Adrenal gland (tissue), 5 donors: ENCODE data around the gene THADA.

Experiments used
- CTCF ChIP-seq, 6 experiments: fragments of 450-650 bp in 4 of 6; fragments of 200-600 bp in 2 of 6; sonication (generic) in 1 of 6; IDR thresholded peaks; 1 replicate in 5 of 6; 2 replicates in 1 of 6; pipeline versions ENCODE4 v1.5.1 to v1.8.0; 2016 to 2021; ENCODE audit warnings: antibody characterized with exemption in 6 of 6, mild to moderate bottlenecking in 2 of 6, moderate library complexity in 1 of 6
- POLR2A ChIP-seq, 2 donors: fragments of 450-650 bp; IDR thresholded peaks; one replicate each; pipeline ENCODE4 v1.6.1; 2017; ENCODE audit warnings: antibody characterized with exemption in 2 of 2, mild to moderate bottlenecking in 2 of 2, moderate library complexity in 1 of 2
- donor health status: DM: no; HTN: no; CAD: no.

GRCh38 chr2:43397821-43398220 lies 198.0 kb downstream of the THADA start:
- no peak for TF ChIP-seq CTCF (IDR thresholded peaks at IDR 0.05)
- TF ChIP-seq POLR2A (IDR thresholded peaks at IDR 0.05): no peak
